Measurements from ENCODE around the gene USP3. TPM values are rescaled to one million over a fixed set of nuclear protein-coding genes. Genes with fewer than 3 reads are reported as not detected.

Gene USP3
- polyA plus RNA-seq, 1 of the 3 experiments (the other 2 are of a cell fraction), result 9.3 TPM

DNA sequence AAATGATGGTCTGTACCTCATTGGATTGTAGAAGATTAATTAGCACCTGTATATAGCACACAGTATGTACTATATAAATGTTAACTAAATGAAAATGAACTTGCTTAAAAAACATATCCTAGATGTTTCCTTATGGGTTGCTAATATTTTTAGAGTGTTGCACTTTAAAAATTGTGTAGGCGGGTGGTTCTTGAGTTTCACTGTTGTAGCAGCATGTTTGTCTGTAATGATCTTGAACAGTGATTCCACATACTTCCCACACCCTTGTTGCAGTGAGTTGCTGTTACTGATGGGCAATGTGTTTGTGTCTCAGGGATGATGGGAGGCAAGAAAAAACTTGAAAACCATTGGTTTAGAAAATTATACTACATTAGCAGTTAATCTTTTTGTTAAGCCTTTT lies 22.0 kb downstream of the USP3 start:
- ChIA-PET CTCF (no interaction called here), POLR2A (no interaction called here)
- no peak for DNase-seq
- Histone ChIP-seq H3K9me3 (no peaks in the 10 kb centered on the region), H3K9me2 (no peaks in the 10 kb centered on the region), H3K36me3 (replicated peaks in 1 of 2; ENCODE audit: control insufficient read depth in 1 of 2, insufficient read depth in 2 of 2, low read length in 1 of 2) (no peaks in the 10 kb centered on the region), H3K9ac (no peak overlapping the region), H3K79me2 (ENCODE audit: insufficient read depth) (peaks cover 99% of the 10 kb centered on the region), H4K20me1 (ENCODE audit: insufficient read depth) (peaks cover 65% of the 10 kb centered on the region), H2AFZ (ENCODE audit: low read depth) (no peak overlapping the region), H3K4me1 (ENCODE audit: control insufficient read depth in 1 of 2, insufficient read depth in 2 of 2, low read depth in 1 of 2, low read length in 1 of 2) (peaks cover 2 to 12% of the 10 kb centered on the region in 2 experiments; a peak in 3 of 4 replicates), H3K27me3 (ENCODE audit: insufficient read depth) (no peaks in the 10 kb centered on the region), H3F3A (replicated peaks; ENCODE audit: insufficient read depth) (peaks cover 3% of the 10 kb centered on the region), H3K27ac (ENCODE audit: low read depth in 2 of 2, low read length in 1 of 2) (no peak overlapping the region), H3K4me2 (no peak overlapping the region), H3K4me3 (ENCODE audit: low read depth in 2 of 2, low read length in 1 of 2) (no peak overlapping the region)
- 97% methylated on average over 1 of the region's 1 CpG for WGBS (ENCODE audit: low lambda C conversion rate)
- no peak for TF ChIP-seq POLR2AphosphoS5 (IDR thresholded peaks at IDR 0.05; ENCODE audit: low read depth, low read length)

DNA sequence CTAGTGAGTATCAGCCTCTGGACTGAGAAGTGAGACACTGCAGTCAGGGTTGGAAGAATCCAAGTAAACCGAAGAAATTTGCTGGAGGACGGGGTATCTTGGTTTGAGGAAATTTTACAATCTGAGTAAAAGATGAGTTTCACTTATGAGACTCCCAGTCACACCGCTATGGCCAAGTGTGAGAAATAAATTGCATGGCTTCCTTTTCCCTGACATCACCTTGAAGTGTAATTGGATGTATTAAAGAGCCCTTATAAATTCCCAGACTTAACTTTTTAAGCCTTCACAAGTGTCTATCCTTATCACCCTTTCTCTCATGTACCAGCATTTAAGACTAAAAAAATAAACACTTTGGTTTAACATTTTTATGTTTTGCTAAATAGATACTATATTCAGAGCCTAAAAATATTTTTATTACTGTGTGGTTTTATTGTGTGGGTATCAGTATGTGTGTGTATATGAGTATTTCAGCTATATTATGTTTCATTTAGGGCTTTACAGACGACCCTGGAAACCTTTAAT lies 23.8 kb downstream of the USP3 start:
- Histone ChIP-seq H3F3A (replicated peaks; ENCODE audit: insufficient read depth) (peaks cover 4% of the 10 kb centered on the region), H3K79me2 (ENCODE audit: insufficient read depth) (peaks cover 98% of the 10 kb centered on the region), H3K4me3 (ENCODE audit: low read depth in 2 of 2, low read length in 1 of 2) (no peak overlapping the region), H3K9me2 (no peaks in the 10 kb centered on the region), H3K27ac (ENCODE audit: low read depth in 2 of 2, low read length in 1 of 2) (no peak overlapping the region), H3K9ac (no peak overlapping the region), H3K4me2 (no peak overlapping the region), H3K36me3 (replicated peaks in 1 of 2; ENCODE audit: control insufficient read depth in 1 of 2, insufficient read depth in 2 of 2, low read length in 1 of 2) (peaks cover 0 to under 1% of the 10 kb centered on the region in 2 experiments), H4K20me1 (ENCODE audit: insufficient read depth) (peaks cover 50% of the 10 kb centered on the region), H3K4me1 (ENCODE audit: control insufficient read depth in 1 of 2, insufficient read depth in 2 of 2, low read depth in 1 of 2, low read length in 1 of 2) (peaks cover 0 to 8% of the 10 kb centered on the region in 2 experiments; a peak in 2 of 4 replicates), H3K27me3 (ENCODE audit: insufficient read depth) (no peaks in the 10 kb centered on the region), H3K9me3 (no peaks in the 10 kb centered on the region), H2AFZ (ENCODE audit: low read depth) (no peak overlapping the region)
- ChIA-PET CTCF (interaction anchor here (1.5 kb wide), 1 partner anchor 14 kb away, joined by 4 read pairs; no protein-coding TSS in a partner anchor), POLR2A (no interaction called here)
- TF ChIP-seq SMC3 (IDR thresholded peaks at IDR 0.05; ENCODE audit: low read depth, low read length), result no peak
- TF ChIP-seq, protein P1, sequence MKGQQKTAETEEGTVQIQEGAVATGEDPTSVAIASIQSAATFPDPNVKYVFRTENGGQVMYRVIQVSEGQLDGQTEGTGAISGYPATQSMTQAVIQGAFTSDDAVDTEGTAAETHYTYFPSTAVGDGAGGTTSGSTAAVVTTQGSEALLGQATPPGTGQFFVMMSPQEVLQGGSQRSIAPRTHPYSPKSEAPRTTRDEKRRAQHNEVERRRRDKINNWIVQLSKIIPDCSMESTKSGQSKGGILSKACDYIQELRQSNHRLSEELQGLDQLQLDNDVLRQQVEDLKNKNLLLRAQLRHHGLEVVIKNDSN (IDR thresholded peaks at IDR 0.05; ENCODE audit: borderline replicate concordance, low read depth), result no peak
- no peak for TF ChIP-seq JUND (IDR thresholded peaks at IDR 0.05)
- TF ChIP-seq, protein P2, sequence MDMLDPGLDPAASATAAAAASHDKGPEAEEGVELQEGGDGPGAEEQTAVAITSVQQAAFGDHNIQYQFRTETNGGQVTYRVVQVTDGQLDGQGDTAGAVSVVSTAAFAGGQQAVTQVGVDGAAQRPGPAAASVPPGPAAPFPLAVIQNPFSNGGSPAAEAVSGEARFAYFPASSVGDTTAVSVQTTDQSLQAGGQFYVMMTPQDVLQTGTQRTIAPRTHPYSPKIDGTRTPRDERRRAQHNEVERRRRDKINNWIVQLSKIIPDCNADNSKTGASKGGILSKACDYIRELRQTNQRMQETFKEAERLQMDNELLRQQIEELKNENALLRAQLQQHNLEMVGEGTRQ (IDR thresholded peaks at IDR 0.05; ENCODE audit: borderline replicate concordance, low read depth, low read length), result no peak
- TF ChIP-seq, protein P3, sequence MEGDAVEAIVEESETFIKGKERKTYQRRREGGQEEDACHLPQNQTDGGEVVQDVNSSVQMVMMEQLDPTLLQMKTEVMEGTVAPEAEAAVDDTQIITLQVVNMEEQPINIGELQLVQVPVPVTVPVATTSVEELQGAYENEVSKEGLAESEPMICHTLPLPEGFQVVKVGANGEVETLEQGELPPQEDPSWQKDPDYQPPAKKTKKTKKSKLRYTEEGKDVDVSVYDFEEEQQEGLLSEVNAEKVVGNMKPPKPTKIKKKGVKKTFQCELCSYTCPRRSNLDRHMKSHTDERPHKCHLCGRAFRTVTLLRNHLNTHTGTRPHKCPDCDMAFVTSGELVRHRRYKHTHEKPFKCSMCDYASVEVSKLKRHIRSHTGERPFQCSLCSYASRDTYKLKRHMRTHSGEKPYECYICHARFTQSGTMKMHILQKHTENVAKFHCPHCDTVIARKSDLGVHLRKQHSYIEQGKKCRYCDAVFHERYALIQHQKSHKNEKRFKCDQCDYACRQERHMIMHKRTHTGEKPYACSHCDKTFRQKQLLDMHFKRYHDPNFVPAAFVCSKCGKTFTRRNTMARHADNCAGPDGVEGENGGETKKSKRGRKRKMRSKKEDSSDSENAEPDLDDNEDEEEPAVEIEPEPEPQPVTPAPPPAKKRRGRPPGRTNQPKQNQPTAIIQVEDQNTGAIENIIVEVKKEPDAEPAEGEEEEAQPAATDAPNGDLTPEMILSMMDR (IDR thresholded peaks at IDR 0.05), result no peak
- TF ChIP-seq EZH2phosphoT487 (IDR thresholded peaks at IDR 0.05; ENCODE audit: borderline replicate concordance, low read depth), result no peak
- TF ChIP-seq CHD2 (IDR thresholded peaks at IDR 0.05; ENCODE audit: low read length, partially characterized antibody), result no peak
- no peak for TF ChIP-seq MXI1 (IDR thresholded peaks at IDR 0.05; ENCODE audit: low read depth, low read length)
- TF ChIP-seq, protein P4, sequence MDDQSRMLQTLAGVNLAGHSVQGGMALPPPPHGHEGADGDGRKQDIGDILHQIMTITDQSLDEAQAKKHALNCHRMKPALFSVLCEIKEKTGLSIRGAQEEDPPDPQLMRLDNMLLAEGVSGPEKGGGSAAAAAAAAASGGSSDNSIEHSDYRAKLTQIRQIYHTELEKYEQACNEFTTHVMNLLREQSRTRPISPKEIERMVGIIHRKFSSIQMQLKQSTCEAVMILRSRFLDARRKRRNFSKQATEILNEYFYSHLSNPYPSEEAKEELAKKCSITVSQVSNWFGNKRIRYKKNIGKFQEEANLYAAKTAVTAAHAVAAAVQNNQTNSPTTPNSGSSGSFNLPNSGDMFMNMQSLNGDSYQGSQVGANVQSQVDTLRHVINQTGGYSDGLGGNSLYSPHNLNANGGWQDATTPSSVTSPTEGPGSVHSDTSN (IDR thresholded peaks at IDR 0.05), result no peak
- no peak for TF ChIP-seq FOXM1 (IDR thresholded peaks at IDR 0.05; ENCODE audit: low read depth)
- no peak for TF ChIP-seq RFX5 (IDR thresholded peaks at IDR 0.05; ENCODE audit: low read length)
- no peak for TF ChIP-seq MEF2A (IDR thresholded peaks at IDR 0.05; ENCODE audit: borderline replicate concordance, low read depth)
- no peak for DNase-seq
- 95% methylated on average over 4 of the region's 4 CpGs for WGBS (ENCODE audit: low lambda C conversion rate)

Measured in SK-N-SH (cell line).